Stimulated activated CD8-positive, alpha-beta memory T cell treated with anti-CD3 and anti-CD28 coated beads, Interleukin-4, amount 100 ng/mL, for 48 hours (primary cell): ENCODE measurements around the gene TESK1.
"Not testable (repeated sequence)": the region's sequence is repeated elsewhere in the genome, so short reads cannot be mapped to it uniquely, and the experiment has no call there.

Experiments
- DNase-seq: peaks from one replicate; pipeline ENCODE4 v3.0.0-alpha.2; 2020

TESK1 gene

DNA sequence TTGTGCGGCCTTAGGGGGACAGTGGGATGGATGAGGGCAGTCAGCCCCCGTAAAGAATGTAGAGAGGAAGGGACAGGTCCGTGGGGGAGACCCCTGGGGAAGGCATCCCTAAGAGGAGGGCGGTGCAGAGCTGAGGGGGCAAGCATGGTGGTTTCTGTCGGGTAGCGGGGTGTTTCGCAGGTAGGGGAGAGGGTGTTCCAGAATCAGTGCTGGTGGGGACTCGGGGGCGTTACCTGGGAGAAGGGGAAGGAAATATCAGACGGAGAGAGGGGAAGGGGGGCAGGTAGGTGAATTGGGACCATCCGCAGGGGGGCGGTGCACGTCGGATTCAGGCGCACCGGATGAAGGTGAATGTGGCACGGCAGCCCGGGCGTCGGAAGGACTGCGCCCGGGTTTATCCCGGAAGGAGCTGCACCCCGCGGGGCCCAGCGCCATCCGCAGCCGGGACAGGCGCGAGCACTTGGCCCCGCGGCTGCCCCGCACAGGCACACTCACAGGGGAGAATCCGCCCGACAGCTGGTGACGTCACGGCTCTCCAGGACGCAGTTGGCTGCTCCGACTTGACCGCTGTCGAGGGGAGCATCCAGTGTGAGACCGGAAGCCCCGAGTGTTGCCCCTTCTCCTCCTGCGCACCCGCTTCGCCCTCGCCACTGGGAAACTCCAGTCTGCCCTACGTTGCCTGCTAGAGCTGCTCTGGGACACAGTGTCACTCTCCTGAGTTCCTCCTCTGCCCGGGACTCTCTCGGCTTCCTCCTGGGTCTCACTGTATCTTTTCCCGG lies 11.8 kb downstream of the TESK1 start:
- peak; percentile 83 for DNase-seq

DNA sequence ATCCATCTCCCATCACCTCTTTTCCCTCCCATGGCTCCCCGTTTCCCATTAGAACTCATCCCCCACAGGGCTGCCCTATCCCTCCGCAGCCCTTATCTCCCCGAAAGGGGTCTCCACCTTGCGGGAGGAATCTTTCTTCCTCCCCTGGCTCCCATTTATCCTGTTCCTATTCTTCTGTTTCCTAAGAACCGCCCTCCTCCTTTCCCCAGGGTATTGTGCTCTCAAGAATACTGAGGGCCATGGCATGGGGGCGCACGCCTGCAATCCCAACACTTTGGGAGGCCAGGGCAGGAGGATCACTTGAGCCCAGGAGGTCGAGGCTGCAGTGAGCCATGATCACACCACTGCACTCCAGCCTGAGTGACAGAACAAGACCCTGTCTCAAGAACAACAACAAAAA lies 12.5 kb downstream of the TESK1 start:
- DNase-seq: no peak

- DNase-seq: no peak
These were observed 13.3 kb downstream of the TESK1 start, which contains the start of gene CD72 for GRCh38 chr9:35618325-35618727. CD72 (minus strand) TSS chr9:35618413; CDS start chr9:35618303, 110 bp downstream.

GRCh38 chr9:35618854-35619799 lies 14.1 kb downstream of the TESK1 start:
- peak; percentile 69 for DNase-seq

GRCh38 chr9:35619800-35620158 lies 14.7 kb downstream of the TESK1 start:
- peak; percentile 42 for DNase-seq

DNA sequence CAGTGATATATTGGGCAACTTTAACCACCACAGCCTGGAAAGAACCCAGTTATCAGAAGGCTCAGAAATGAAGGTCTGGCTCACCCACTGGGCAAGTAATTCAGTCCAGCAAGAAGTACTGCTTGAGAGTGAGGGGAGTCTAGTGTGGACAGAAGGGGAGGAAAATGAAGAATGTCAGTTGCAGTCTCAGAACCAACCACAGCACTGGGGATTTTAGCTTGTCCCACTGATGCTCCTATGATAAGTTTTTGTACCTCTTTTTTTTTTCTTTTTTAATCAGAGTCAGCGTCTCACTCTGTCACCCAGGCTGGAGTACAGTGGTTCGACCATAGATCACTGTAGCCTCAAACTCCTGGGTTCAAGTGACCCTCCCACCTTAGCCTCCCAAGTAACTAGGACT lies 22.5 kb downstream of the TESK1 start:
- no peak for DNase-seq

DNA sequence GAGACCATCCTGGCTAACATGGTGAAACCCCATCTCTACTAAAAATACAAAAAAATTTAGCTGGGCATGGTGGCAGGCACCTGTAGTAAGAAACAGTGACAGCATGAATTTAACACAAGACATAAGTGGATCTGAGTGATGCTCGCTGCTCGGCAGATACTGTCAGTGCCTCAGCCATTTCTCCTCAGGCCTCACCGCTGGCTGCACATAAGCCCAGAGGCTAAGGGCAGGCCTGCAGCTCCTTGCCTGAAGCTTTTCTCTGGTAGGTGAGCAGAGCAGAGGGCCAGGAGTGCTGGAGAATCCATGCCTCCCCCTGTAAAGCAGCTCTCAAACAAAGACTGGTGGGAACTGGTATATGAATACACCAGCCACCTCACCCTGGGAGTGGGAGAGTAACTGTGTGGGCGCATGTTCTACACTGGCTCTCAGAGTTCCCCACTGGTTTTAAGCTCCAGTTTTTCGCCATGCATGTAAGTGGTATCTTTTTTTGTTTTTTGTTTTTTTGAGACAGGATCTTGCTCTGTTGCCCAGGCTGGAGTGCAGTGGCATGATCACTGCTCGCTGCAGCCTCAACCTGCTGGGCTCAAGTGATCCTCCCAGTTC lies 23.4 kb downstream of the TESK1 start:
- no peak for DNase-seq

DNA sequence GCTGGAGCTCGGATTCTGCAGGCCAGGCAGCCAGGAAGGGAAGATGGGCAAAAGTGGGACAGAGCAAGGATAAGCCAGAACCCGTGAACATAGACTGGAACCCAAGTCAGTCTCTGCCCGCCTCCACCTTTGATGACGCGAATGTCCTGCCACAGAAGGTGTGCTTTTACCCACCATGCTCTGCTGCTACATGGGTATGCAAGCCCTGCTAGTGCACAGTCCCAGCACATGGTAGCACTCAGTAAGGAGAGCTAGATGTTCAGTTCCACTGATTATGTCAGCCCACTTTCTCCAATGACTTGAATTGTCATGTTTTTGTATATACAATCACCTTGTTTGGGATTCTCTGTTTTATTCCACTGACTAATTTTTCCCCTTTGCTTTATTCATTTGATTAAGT lies 24.5 kb downstream of the TESK1 start:
- no peak for DNase-seq

DNA sequence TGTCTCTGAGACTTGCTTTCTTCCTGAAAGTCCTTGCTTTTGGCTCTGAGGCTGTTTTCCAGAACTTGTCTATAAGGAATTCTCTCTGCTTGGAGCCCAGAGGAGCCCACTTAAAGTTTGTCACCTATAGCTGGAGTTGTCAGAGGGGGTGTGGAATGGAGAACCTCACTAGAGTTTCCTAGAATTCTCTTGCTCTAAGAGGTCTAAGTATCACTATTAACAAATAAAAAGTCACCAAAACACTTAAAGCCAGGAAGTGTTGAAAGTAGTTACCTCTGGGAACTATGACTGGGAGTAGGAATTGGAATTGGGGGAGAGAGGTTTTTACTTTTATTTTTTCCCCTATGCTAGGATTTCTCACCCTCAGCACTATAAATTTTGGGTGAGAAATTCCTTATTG lies 30.7 kb downstream of the TESK1 start:
- DNase-seq: no peak

DNA sequence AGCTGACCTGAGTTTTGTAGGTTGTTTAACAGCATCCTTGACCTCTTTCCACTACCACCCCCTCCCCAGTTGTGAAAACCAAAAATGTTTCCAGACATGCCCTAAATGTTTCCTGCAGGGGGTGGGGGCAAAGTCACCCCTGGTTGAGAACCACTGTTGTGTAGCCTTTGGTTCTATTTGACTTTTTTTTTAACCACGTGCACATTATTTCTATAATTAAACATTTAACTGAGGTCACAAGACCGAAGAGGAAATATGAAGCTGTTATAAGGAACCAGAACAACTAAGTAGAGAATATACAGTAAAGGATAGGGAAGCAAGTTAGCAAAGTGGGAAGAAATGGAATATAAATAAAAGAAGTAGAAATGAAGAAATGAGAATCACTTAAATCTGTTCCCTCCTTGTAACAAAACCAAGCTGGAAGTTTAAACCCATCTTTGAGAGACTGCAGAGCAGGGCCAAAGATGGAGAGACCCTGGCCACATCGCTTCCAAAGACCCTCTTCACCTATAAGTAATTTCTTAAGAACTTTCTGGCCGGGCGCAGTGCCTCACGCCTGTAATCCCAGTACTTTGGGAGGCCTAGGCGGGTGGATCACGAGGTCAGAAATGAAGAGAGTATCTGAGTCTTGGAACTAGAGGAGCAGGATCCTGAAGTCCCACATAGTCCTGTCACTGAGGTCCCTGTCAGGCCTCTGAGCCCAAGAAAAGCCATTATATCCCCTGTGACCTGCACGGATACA lies 31.2 kb downstream of the TESK1 start:
- no peak for DNase-seq

DNA sequence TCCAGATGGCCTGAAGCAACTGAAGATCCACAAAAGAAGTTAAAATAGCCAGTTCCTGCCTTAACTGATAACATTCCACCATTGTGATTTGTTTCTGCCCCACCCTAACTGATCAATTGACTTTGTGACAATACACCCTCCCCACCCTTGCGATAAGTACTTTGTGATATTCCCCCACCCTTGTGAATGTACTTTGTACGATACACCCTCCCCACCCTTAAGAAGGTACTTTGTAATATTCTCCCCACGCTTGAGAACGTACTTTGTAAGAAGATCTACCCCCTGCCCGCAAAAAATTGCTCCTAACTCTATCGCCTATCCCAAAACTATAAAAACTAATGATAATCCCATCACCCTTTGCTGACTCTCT lies 31.8 kb downstream of the TESK1 start:
- not testable (repeated sequence) for DNase-seq

DNA sequence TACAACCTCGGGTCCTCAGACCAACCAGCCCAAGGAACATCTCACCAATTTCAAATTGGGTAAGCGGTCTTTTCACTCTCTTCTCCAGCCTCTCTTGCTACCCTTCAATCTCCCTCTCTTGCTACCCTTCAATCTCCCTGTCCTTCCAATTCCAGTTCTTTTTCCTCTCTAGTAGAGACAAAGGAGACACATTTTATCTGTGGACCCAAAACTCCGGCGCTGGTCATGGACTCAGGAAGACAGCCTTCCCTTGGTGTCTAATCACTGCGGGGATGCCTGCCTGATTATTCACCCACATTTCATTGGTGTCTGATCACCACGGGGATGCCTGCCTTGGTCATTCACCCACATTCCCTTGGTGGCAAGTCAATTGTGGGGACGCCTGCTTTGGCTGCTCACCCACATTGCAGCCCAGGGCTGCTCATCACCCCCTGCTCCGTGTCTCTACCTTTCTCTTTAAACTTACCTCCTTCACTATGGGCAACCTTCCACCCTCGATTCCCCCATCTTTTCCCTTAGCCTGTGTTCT lies 32.4 kb downstream of the TESK1 start:
- DNase-seq: not testable (repeated sequence)

GRCh38 chr9:35638751-35639150 lies 33.7 kb downstream of the TESK1 start:
- not testable (repeated sequence) for DNase-seq

- DNase-seq: not testable (repeated sequence)
These were observed 34.2 kb downstream of the TESK1 start for GRCh38 chr9:35639225-35639624.

- DNase-seq: no peak
These were observed 34.6 kb downstream of the TESK1 start for GRCh38 chr9:35639631-35640030.

DNA sequence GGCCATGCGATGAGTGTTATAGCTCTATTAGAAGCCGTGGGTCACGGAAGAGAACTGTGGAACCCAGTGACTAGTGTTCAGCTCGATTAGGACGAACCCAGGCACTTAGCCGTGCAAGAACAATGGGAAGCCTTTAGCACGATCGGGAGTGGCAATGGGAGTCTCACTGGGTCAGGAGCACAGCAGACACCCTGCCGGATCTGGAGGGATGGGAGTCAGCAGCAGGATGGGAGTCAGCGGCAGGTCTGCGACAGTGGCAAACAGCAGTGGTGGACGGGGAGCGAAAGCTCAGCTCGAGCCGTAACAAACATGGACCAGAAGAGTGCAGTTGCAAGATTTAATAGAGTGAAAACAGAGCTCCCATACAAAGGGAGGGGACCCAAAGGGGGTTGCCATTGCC lies 35.4 kb downstream of the TESK1 start:
- not testable (repeated sequence) for DNase-seq

- not testable (repeated sequence) for DNase-seq
These were observed 36.4 kb downstream of the TESK1 start for GRCh38 chr9:35641478-35641877.

DNA sequence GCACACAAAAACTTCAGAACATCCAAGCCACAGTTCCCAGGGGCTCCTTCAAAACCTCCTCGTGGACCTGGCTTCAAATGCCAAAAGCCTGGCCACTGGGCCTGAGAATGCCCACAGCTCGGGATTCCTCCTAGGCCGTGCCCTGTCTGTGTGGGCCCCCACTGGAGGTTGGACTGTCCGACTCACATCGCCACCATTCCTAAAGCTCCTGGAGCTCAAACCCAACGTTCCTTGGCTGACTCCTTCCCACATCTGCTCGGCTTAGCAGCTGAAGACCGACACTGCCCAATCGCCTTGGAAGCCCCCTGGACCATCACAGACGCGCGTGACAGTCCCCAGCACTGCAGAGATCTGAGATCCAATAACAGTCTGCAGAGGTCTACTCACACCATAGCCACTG lies 38.0 kb downstream of the TESK1 start:
- DNase-seq: no peak

DNA sequence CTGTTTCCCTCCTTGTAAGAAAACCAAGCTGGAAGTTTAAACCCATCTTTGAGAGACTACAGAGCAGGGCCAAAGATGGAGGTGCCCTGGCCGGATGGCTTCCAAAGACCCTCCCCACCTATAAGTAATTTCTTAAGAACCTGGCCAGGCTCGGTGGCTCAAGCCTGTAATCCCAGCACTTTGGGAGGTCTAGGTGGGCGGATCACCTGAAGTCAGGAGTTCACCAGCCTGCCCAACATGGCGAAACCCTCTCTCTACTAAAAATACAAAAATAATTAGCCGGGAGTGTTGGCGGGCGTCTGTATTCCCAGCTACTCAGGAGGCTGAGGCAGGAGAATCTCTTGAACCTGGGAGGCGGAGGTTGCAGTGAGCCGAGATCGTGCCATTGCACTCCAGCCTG lies 40.7 kb downstream of the TESK1 start:
- DNase-seq: not testable (repeated sequence)

- no peak for DNase-seq
These were observed 41.1 kb downstream of the TESK1 start for GRCh38 chr9:35646153-35646532.

DNA sequence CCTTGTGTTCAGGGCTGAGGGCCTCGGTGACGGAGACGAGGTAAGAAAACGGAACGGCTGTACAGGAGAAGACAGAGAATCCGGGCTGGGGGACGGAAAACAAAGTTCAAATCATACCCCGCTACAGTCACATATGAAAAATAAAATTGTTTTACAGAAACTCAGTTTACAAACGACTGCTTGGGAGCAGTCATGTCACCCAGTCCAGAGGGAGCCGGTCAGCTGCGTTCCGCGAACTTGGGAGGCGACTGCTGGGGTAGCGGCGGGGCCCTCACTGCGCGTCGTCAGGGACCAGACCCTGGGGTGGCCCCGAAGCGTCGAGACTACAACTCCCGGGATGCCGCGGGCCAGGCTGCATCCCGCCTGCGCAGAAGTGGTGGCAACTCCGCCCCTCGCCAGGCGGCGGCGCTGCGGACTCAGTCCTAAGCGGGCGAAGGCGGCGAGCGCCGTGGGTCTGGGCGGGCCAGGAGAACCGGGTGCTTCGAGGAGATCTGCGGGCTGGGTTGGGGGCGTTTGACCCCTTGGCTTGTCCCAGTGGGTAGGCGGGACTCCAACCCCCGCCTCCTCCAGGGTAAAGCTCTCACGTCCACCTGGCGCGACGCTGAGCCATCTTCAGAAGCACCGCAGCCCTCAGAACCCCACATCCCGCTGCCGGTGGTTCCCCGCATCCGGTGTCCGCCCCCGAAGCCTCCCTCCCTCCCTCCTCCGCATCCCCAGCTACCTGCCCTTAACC lies 41.6 kb downstream of the TESK1 start:
- DNase-seq: peak; percentile 94
